GM12891 (cell line): ENCODE data around the gene ZNF200.

Source experiments
- POLR2A ChIP-seq: IDR thresholded peaks from 2 replicates; pipeline ENCODE4 v1.6.1; 2011; ENCODE audit warnings: low read depth, low read length, control low read depth
- POLR2AphosphoS5 ChIP-seq: IDR thresholded peaks from 2 replicates; pipeline ENCODE4 v1.6.1; 2011; ENCODE audit warnings: low read depth, low read length, control low read depth
- SPI1 ChIP-seq: IDR thresholded peaks from 2 replicates; pipeline ENCODE4 v1.6.1; 2011; ENCODE audit warnings: low read depth, low read length, control low read depth
- TAF1 ChIP-seq: IDR thresholded peaks from 2 replicates; pipeline ENCODE4 v1.6.1; 2011; ENCODE audit warnings: low read depth, low read length, control low read depth

- TF ChIP-seq POLR2A (no peak), TAF1 (no peak; the same call in 1 of the 2 replicates), POLR2AphosphoS5 (no peak), SPI1 (no peak)
These were observed 47.3 kb upstream of the ZNF200 start for GRCh38 chr16:3282103-3282729.
